Esophagus squamous epithelium (tissue), 5 donors: ENCODE results near the gene HS6ST2. TPM values are rescaled to one million over a fixed set of nuclear protein-coding genes. Genes with fewer than 3 reads are reported as not detected.

Source experiments
- DNase-seq: peaks from one replicate; lab custom pipeline; 2025; lab: John Stamatoyannopoulos, UW
- H3K27ac ChIP-seq, 4 donors: fragments of 200-600 bp; sonication (generic); one replicate each; pipeline ENCODE4 v1.5.1; 2016 to 2019; ENCODE audit warnings: mild to moderate bottlenecking in 1 of 4
- H3K27me3 ChIP-seq, 4 donors: fragments of 200-600 bp; sonication (generic); 1 replicate in 3 of 4; 2 replicates in 1 of 4; pipeline versions ENCODE4 v1.5.1 to v1.6.0; 2017 to 2021; ENCODE audit warnings: antibody characterized with exemption in 1 of 4
- H3K36me3 ChIP-seq, 3 donors: fragments of 200-600 bp; sonication (generic); one replicate each; pipeline ENCODE4 v1.5.1; 2016 to 2019
- H3K4me1 ChIP-seq, 3 donors: fragments of 200-600 bp; sonication (generic); one replicate each; pipeline ENCODE4 v1.5.1; 2017 to 2019
- H3K4me3 ChIP-seq, 4 donors: fragments of 200-600 bp; sonication (generic); 1 replicate in 3 of 4; 2 replicates in 1 of 4; pipeline ENCODE4 v1.5.1; 2016 to 2019; ENCODE audit warnings: mild to moderate bottlenecking in 2 of 4, moderate library complexity in 1 of 4
- H3K9me3 ChIP-seq, 3 donors: fragments of 200-600 bp; sonication (generic); one replicate each; pipeline ENCODE4 v1.5.1; 2016 to 2019
- POLR2A ChIP-seq, 4 donors: fragments of 450-650 bp; IDR thresholded peaks; one replicate each; pipeline ENCODE4 v1.6.1; 2017; ENCODE audit warnings: antibody characterized with exemption in 4 of 4, mild to moderate bottlenecking in 4 of 4, moderate library complexity in 3 of 4
- WGBS, 2 donors: methylation state at CpG; one replicate each; pipeline ENCODE4 v1.1.5; 2018; 5-methylcytosine and 5-hydroxymethylcytosine counted together
- intact Hi-C: fragments of 100-400 bp; cut with DNase I; formaldehyde crosslinking; loops from one replicate; pipeline ENCODE4 v1.15.0; 2022
- total RNA-seq, 4 donors: library from RNA; depleted of rRNA; stranded (reverse); fragments of >200 nt; gene quantifications; one replicate each; pipeline ENCODE4 v1.1.0, GENCODE V29; 2016
- TF ChIP-seq, protein P1 (sequence below), 6 experiments: fragments of 450-650 bp in 4 of 6; fragments of 200-600 bp in 2 of 6; sonication (generic) in 2 of 6; IDR thresholded peaks; one replicate each; pipeline ENCODE4 v1.5.1; 2016 to 2019; ENCODE audit warnings: antibody characterized with exemption in 6 of 6, mild to moderate bottlenecking in 4 of 6, moderate library complexity in 4 of 6
- donor health status: DM: yes; HTN: yes; CAD: no.

The HS6ST2 gene
- total RNA-seq, 4 donors from 2014 or later: 6.3 to 9.0 (median 7.1) TPM

DNA sequence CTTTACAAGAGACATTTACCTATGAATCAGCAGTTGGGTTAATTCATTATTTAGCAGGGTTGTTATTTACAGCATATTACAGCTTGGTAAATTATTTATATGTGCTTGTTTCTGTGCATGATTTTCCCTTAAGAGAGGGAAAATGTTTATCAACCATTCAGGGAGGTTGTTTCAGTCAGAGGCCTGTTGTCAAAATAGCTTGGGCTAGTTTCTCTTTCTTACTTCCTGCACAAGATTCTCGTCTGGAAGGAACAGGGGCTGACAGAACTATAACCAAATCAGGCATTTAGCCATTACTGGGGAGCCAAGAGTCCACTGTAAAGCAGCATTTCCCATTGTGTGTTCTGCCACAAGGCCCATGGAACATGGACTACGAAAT lies 135.8 kb downstream of the HS6ST2 start:
- no peaks in the 10 kb centered on the region for H3K36me3 ChIP-seq
- H3K27ac ChIP-seq: no peak overlapping the region
- no peaks in the 10 kb centered on the region for H3K4me1 ChIP-seq
- no peak for TF ChIP-seq POLR2A (IDR thresholded peaks at IDR 0.05)
- TF ChIP-seq, protein P1, sequence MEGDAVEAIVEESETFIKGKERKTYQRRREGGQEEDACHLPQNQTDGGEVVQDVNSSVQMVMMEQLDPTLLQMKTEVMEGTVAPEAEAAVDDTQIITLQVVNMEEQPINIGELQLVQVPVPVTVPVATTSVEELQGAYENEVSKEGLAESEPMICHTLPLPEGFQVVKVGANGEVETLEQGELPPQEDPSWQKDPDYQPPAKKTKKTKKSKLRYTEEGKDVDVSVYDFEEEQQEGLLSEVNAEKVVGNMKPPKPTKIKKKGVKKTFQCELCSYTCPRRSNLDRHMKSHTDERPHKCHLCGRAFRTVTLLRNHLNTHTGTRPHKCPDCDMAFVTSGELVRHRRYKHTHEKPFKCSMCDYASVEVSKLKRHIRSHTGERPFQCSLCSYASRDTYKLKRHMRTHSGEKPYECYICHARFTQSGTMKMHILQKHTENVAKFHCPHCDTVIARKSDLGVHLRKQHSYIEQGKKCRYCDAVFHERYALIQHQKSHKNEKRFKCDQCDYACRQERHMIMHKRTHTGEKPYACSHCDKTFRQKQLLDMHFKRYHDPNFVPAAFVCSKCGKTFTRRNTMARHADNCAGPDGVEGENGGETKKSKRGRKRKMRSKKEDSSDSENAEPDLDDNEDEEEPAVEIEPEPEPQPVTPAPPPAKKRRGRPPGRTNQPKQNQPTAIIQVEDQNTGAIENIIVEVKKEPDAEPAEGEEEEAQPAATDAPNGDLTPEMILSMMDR (IDR thresholded peaks at IDR 0.05): no peak
- 31% methylated on average over 2 of the region's 2 CpGs; no CpG with 5 or more reads in 1 of the 2 donors for WGBS, 2 donors
- no peak for DNase-seq
- peaks cover 0 to 2% (median 0%) of the 10 kb centered on the region in 4 donors for H3K27me3 ChIP-seq
- no peak overlapping the region for H3K4me3 ChIP-seq
- intact Hi-C loops: no loop called here
- no peaks in the 10 kb centered on the region for H3K9me3 ChIP-seq

DNA sequence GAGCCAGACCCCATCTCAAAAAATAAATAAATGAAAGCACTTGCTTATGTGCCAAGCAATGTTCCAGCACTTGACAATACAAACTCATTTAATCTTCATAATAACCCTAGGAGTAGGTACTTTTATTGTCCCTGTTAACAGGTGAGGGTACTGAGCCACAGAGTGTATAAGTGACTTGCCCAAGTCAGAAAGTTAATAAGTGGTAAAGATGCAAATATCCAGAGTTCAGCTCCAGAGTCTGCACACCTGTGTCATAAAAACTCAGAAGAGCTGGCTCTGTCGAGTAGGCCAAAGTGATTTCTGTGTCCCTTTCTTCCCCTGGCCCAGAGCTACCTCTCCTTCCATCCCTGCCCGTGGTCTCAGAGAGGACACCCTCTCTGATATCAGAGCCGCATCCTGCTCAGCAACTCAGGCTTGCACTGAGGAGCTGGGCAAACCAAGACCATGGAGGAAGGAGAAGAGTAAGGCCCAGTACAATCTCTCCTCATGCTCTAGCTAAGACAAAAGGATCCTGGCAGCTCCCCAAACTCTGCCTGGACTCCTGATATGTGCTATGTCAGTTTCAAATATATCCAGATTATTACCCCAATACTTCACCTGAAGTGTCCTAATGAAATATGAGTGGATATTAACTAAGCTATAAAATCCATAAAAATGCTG lies 136.3 kb downstream of the HS6ST2 start:
- no peaks in the 10 kb centered on the region for H3K36me3 ChIP-seq
- peaks cover 0 to 2% (median 0%) of the 10 kb centered on the region in 4 donors for H3K27me3 ChIP-seq
- no peak overlapping the region for H3K27ac ChIP-seq
- TF ChIP-seq, protein P1 (IDR thresholded peaks at IDR 0.05): no peak
- no peak for TF ChIP-seq POLR2A (IDR thresholded peaks at IDR 0.05)
- no peak overlapping the region for H3K4me3 ChIP-seq
- H3K4me1 ChIP-seq: no peaks in the 10 kb centered on the region
- 64 to 93% methylated on average over 3 of the region's 3 CpGs for whole genome bisulfite sequencing, 2 donors
- no peaks in the 10 kb centered on the region for H3K9me3 ChIP-seq
- DNase-seq: no peak
- intact Hi-C loops: no loop called here

DNA sequence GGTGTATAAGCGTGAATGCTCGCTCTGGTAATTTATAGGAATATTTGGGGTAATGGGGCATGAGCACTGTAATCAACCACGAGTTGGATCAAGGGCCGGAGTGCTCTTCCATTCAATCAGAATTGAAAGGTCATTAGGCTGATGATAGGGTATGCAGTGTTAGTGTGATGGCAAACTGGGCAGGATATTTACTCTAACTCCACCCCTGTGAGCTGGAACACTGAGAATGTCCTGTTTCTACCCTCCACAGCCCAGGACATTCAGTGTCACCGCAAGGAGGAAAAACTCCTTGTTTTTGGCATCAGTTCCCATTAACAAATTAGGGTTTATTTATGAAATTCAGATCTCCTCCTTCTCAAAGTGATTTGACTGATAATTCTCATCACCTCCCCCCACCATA lies 137.8 kb downstream of the HS6ST2 start:
- H3K4me3 ChIP-seq: no peak overlapping the region
- H3K9me3 ChIP-seq: no peaks in the 10 kb centered on the region
- H3K36me3 ChIP-seq: no peaks in the 10 kb centered on the region
- no peak for DNase-seq
- WGBS, 2 donors: 65 to 85% methylated on average over 4 to 5 of the region's 5 CpGs
- H3K27ac ChIP-seq: no peak overlapping the region
- peaks cover 0 to 2% (median 0%) of the 10 kb centered on the region in 4 donors for H3K27me3 ChIP-seq
- H3K4me1 ChIP-seq: no peaks in the 10 kb centered on the region
- intact Hi-C loops: no loop called here
- TF ChIP-seq POLR2A (IDR thresholded peaks at IDR 0.05): no peak
- TF ChIP-seq, protein P1 (IDR thresholded peaks at IDR 0.05): no peak

DNA sequence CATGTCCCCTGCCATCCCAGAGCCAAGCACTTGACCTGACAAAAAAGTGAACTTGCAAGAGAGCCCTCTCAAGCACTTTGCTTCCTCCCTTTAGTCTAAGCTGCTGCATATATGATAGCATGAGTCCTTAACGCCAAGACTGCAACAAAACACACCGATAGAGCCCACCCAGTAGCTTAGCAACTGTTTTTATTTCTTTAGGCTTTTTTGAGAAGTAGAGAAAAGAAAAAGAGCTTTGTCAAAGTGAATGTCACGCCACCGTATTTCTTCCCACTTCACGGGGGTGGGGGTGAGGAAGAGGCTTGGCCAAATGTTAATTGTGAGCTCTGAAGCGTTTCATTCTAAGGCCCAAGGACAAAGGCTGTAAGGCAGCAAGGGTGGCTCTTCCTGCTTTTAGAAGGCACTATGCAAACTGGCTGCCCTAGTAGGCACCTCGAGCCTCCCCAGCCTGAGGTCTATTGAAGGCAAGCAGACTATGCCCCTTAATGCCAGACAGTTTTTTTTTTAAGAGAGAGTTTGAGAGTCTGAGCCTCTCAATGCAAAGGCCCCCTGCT lies 138.6 kb downstream of the HS6ST2 start:
- Histone ChIP-seq H3K36me3 (no peaks in the 10 kb centered on the region), H3K4me1 (no peaks in the 10 kb centered on the region), H3K4me3 (no peak overlapping the region), H3K9me3 (no peaks in the 10 kb centered on the region), H3K27ac (no peak overlapping the region), H3K27me3 (peaks cover 0 to 2% (median 0%) of the 10 kb centered on the region in 4 donors)
- TF ChIP-seq POLR2A (IDR thresholded peaks at IDR 0.05): no peak
- intact Hi-C loops: no loop called here
- 53 to 61% methylated on average over 3 to 7 of the region's 7 CpGs for WGBS, 2 donors
- no peak for DNase-seq

DNA sequence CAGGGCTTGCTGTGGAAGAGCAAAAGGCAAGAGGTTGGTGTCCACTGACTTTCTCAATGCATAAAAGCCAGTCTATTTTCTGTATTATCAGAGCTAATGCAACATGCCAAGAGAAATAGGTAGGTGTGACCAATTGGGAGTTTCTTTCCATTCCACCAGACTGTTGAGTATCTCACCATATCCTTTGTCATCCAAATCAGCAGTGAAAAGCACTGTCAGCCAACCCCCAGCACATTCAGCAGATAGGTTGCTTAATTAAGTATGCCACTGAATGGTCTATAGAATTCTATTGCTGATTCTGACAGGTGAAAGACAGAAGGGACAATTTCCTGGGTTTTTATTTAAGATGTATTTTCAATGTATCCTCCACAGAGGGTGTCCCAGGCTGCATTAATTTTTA lies 139.8 kb downstream of the HS6ST2 start:
- Histone ChIP-seq H3K27me3 (no peaks in the 10 kb centered on the region), H3K4me1 (no peaks in the 10 kb centered on the region), H3K27ac (no peak overlapping the region), H3K4me3 (no peak overlapping the region), H3K36me3 (no peaks in the 10 kb centered on the region), H3K9me3 (no peaks in the 10 kb centered on the region)
- intact Hi-C loops: no loop called here
- TF ChIP-seq POLR2A (IDR thresholded peaks at IDR 0.05): no peak
- TF ChIP-seq, protein P1 (IDR thresholded peaks at IDR 0.05): no peak
- no peak for DNase-seq
